ENCODE data around the gene CHRNA3. TPM values are rescaled to one million over a fixed set of nuclear protein-coding genes. Genes with fewer than 3 reads are reported as not detected.

CHRNA3 gene
- total RNA-seq, 1 donor from 2014 or later = 3.8 TPM

DNA sequence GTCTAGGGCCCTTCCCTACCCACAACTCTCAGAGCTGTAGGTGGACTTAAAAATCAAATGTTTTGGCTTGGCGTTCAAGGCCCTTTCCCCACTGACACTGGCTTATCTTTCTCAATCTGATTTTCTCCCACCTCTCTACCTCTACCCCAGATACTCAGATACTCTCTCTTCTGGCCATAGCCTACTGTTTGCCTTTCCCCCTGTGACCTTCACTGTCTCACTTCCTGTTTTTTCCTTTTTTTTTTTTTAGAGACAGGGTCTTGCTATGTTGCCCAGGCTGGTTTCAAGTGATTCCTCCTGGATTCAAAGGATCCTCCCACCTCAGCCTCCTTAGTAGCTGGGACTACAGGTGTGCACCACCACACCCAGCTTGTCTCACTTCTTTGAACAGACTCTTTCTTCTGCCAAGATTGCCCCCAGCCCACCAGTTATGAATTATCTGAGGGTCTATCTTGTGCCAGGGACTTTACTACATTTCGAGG is 15.6 kb upstream of the CHRNA3 start:
- Mint-ChIP-seq H3K9me3 (peaks cover 6% of the 10 kb centered on the region), H3K4me3 (no peak overlapping the region), H3K36me3 (ENCODE audit: low read depth) (no peaks in the 10 kb centered on the region), H3K27ac (ENCODE audit: unreplicated experiment) (no peak overlapping the region), H3K4me1 (peaks cover 8% of the 10 kb centered on the region), H3K27me3 (ENCODE audit: low read depth) (peaks cover 46% of the 10 kb centered on the region)
- no peak for TF ChIP-seq CTCF (conservative IDR thresholded peaks at IDR 0.05)
- no peak for DNase-seq (ENCODE audit: low read depth, low spot score)

GRCh38 chr15:78635346-78635745 is 14.6 kb upstream of the CHRNA3 start:
- peaks cover 39% of the 10 kb centered on the region for H3K27me3 Mint-ChIP-seq (ENCODE audit: low read depth)
- no peak overlapping the region for H3K27ac Mint-ChIP-seq (ENCODE audit: unreplicated experiment)
- H3K9me3 Mint-ChIP-seq = peaks cover 6% of the 10 kb centered on the region
- H3K36me3 Mint-ChIP-seq (ENCODE audit: low read depth) = no peaks in the 10 kb centered on the region
- H3K4me3 Mint-ChIP-seq = no peak overlapping the region
- no peak for TF ChIP-seq CTCF (conservative IDR thresholded peaks at IDR 0.05)
- no peak for DNase-seq (ENCODE audit: low read depth, low spot score)
- H3K4me1 Mint-ChIP-seq = peaks cover 5% of the 10 kb centered on the region

GRCh38 chr15:78634210-78635145 is 13.7 kb upstream of the CHRNA3 start:
- Mint-ChIP-seq H3K27me3 (ENCODE audit: low read depth) (peaks cover 38% of the 10 kb centered on the region), H3K9me3 (peaks cover 6% of the 10 kb centered on the region), H3K4me1 (peaks cover 5% of the 10 kb centered on the region), H3K36me3 (ENCODE audit: low read depth) (no peaks in the 10 kb centered on the region), H3K27ac (ENCODE audit: unreplicated experiment) (no peak overlapping the region), H3K4me3 (no peak overlapping the region)
- no peak for DNase-seq (ENCODE audit: low read depth, low spot score)
- TF ChIP-seq CTCF (conservative IDR thresholded peaks at IDR 0.05) = no peak

DNA sequence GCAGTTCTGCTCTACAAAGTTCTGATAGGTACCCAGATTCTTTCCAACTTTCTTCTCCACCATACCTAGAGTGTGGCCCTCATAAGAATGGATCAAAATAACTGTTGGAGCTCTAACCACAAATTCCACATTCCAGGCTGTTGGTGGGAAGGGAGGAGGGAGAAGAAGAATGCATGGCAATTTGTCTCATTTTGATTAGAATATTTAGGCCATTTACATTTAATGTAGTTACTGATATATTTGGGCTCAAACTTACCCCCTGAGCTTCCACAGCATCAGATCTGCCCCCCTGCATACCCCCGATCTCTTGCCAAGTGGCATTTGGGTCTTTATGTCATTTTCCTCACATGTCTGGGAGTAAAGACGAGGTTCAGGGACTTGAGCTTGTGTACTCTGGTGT is 12.6 kb upstream of the CHRNA3 start:
- DNase-seq (ENCODE audit: low read depth, low spot score) = no peak
- Mint-ChIP-seq H3K4me1 (no peaks in the 10 kb centered on the region), H3K4me3 (no peak overlapping the region), H3K27me3 (ENCODE audit: low read depth) (peaks cover 43% of the 10 kb centered on the region), H3K36me3 (ENCODE audit: low read depth) (no peaks in the 10 kb centered on the region), H3K27ac (ENCODE audit: unreplicated experiment) (peak overlapping the region; percentile 52), H3K9me3 (peaks cover 6% of the 10 kb centered on the region)
- TF ChIP-seq CTCF (conservative IDR thresholded peaks at IDR 0.05) = no peak

- Mint-ChIP-seq H3K9me3 (peaks cover 6% of the 10 kb centered on the region), H3K27ac (ENCODE audit: unreplicated experiment) (peak overlapping the region; percentile 6), H3K4me1 (no peaks in the 10 kb centered on the region), H3K4me3 (no peak overlapping the region), H3K36me3 (ENCODE audit: low read depth) (no peaks in the 10 kb centered on the region), H3K27me3 (ENCODE audit: low read depth) (peaks cover 52% of the 10 kb centered on the region)
- no peak for DNase-seq (ENCODE audit: low read depth, low spot score)
- TF ChIP-seq CTCF (conservative IDR thresholded peaks at IDR 0.05) = no peak
Observed at GRCh38 chr15:78630886-78631633, 10.3 kb upstream of the CHRNA3 start.

Data from neural crest cell (in vitro differentiated cells).